HepG2 (cell line): Measurements from ENCODE around the gene PROS1.

Experiments
- EHMT2 ChIP-seq: fragments of 200-600 bp; sonication (generic); IDR thresholded peaks from 2 replicates; pipeline ENCODE4 v1.7.0; 2017; ENCODE audit warnings: antibody characterized with exemption, low read depth, low read length, borderline replicate concordance
- PBX3 ChIP-seq: sonication (generic); formaldehyde crosslinking; IDR thresholded peaks from 2 replicates; pipeline ENCODE4 v1.8.1; 2023; ENCODE audit warnings: missing genetic modification reagents, inconsistent platforms, borderline replicate concordance
- RFX5 ChIP-seq: IDR thresholded peaks from 2 replicates; pipeline ENCODE4 v1.6.1; 2011; ENCODE audit warnings: low read depth, low read length, improper control_type of control experiment
- ZBTB26 ChIP-seq: IDR thresholded peaks from 2 replicates; pipeline ENCODE4 v1.6.1; 2016; ENCODE audit warnings: missing compliant biosample characterization, missing genetic modification reagents, borderline replicate concordance

- TF ChIP-seq RFX5 (no peak), EHMT2 (no peak), PBX3 (no peak), ZBTB26 (CRISPR knock-in tag) (no peak)
Measured at GRCh38 chr3:93924491-93924890, 49.2 kb downstream of the PROS1 start.
